RPMI7951 (cell line): ENCODE measurements around the gene RTEL1. TPM values are rescaled to one million over a fixed set of nuclear protein-coding genes. Genes with fewer than 3 reads are reported as not detected.
"Not testable (repeated sequence)": the region's sequence is repeated elsewhere in the genome, so short reads cannot be mapped to it uniquely, and the experiment has no call there.

Experiments used
- DNase-seq: peaks from one replicate; pipeline ENCODE4 v3.0.0-alpha.2; 2012; ENCODE audit warnings: low read depth
- total RNA-seq: library from RNA; depleted of rRNA; stranded (reverse); fragments of >200 nt; shearing (Covaris generic); gene quantifications from 2 replicates; pipeline ENCODE4 v1.2.3, GENCODE V29; 2014

The RTEL1 gene
- total RNA-seq, 1 experiment from 2014 or later = 18.7 TPM

DNA sequence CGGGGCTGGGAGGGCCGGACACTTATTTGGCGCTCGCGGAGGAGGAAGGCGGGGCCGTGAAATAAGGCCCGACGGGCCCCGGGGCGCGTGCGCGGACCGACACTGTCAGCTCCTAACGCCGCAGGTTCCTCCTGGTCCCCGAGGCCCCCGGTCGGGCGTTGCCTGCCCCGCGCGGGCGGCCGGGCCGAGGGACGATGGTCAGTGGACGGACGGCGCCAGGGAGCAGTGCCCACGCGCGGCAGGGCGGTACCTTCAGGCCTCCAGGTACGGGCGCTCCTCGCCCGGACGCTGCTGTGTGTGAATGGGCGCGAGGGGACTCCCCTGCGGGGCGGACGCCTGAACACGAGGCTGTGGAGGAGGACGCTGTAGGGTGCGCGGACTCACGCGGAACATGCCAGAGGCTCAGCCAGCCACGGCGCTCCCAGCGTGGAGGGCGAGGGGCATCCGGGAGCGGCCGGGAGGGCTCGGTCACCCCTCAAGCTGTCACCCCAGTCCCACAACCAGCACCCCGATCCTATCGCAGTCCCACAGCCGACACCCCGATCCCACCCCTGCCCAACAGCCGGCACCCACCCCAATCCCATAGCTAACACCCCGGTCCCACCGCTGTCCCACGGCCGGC lies 30.9 kb upstream of the RTEL1 start:
- DNase-seq = peak; percentile 95

GRCh38 chr20:63627751-63628245 lies 30.3 kb upstream of the RTEL1 start:
- no peak for DNase-seq

DNA sequence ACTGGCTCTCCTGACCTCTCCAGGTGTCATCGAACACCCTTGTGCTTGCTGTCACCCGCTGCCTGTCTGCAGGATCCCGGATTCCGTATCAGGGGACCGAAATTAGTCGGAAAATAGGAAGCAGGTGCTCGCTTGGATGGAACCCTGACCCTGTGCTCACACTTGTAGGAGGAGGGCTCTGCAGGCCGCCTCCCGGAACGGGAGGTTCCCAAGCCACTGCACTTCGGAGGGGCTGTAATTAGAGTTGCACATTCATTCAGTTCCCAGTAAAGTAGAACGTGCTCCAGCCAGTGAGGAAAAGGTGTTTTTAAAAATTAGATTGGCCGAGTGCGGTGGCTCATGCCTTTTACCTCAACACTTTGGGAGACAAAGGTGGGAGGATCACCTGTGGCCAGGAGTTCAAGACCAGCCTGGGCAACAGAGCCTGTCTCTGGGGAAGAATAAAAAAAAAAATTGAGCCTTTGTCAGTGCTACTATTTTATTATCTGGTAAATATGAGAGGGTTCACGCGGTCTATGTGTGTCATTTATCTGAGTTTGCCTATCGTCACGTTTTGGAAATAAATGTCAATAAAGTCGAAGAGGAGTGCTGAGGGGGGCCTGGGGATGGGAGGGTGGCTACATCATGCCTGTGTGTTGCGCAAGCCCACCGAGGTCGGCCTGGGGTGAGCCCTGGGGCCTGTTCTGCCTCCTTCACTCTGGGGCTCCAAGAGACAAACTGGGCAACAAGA lies 29.7 kb upstream of the RTEL1 start:
- peak; percentile 85 for DNase-seq

DNA sequence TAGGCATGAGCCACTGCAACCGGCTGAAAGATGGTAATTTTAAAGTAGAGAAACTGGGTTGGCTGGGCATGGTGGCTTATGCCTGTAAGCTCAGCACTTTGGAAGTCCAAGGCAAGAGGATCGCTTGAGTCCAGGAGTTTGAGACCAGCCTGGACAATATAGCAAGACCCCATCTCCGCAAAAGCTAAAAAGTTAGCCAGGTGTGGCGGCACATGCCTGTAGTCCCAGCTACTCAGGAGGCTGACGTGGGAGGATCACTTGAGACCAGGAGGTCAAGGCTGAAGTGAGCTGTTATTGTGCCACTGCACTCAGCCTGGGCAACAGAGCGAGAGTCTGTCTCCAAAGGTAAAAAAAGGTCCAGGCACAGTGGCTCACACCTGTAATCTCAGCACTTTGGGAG lies 27.2 kb upstream of the RTEL1 start:
- not testable (repeated sequence) for DNase-seq

GRCh38 chr20:63631426-63631825 lies 26.7 kb upstream of the RTEL1 start:
- not testable (repeated sequence) for DNase-seq

DNA sequence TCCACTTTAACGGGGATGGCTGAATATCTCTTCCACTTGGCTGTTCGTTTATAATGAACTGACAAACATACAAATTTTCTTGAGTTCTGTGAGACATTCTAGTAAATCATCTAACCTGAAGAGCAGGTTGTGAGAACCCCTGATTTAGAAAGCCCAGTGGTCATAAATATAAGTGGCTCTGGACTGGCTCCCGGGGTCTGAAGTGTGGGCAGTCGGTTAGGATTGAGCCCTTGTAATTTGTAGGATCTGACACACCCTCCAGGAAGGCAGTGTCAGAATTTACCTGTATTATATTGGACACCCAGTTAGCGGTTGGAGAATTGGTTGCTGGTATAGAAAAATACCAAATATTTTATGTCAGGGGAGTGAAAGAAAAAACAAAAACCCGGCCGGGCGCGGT lies 24.4 kb upstream of the RTEL1 start:
- DNase-seq = no peak

DNA sequence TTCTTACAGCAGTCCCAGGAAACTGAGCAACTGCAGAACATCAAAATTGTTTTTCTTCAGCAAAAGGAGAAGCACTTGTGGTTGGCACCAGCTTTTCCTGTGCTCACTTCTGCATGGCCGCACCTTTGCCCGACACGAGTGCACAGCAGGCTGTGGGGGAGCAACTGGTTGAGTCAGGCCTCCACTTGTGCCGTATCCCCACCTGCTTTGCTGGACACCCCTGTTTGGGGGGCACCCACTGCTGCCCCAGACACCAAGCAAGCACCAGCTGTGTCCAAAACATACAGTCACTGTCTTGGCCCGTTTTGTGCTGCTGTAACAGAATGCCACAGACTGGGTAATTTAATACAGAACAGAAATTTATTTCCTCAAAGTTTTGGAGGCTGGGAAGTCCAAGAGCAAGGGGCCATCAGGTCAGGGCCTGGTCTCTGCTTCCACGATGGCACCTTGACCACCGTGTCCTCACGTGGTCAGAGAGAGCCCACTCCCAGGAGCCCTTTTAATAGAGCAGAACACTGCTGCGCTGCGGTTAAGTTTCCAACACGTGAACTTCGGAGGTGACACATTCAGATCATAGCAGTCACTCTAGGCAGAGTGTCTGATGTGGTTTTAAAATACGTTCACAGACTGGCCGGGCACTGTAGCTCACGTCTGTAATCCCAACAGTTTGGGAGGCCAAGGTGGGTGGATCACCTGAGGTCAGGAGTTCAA lies 22.5 kb upstream of the RTEL1 start:
- no peak for DNase-seq

DNA sequence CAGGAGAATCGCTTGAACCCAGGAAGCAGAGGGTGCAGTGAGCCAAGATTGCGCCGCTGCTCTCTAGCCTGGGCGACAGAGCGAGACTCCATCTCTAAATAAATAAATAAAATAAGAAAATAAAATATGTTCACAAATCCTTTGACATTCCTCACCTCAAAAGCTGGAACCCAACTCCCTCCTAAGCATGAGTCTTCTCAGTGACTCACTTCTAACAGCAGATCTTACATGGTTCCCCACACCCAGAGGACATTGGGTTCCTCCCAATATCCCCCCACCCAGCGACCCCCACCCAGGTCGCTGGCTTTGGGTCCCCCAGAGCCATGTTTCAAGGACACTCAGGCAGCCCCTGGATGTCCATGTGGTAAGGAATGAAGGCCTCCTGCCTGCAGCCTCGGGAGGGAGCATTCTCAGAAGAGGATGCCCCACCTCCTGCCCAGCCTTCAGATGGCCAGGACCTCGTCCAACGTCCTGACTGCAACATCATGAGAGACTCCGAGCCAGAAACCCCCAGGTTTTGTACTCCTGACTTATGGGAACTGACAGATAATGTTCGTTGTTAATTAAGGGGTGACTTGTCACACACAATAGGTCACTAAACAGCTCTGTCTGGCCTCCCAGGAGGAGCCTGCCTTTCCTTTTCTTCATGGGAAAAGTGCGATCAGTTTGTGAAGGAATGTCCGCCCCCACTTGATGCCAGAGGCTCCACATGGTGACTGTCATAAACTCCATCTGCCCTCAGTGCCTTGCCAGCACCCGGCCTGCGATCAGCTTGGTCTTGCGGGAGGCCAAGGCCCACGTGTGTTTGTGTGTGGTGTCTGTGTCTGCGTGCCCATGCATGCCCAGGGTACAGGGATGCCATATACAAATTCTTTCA lies 21.1 kb upstream of the RTEL1 start:
- DNase-seq = no peak

DNA sequence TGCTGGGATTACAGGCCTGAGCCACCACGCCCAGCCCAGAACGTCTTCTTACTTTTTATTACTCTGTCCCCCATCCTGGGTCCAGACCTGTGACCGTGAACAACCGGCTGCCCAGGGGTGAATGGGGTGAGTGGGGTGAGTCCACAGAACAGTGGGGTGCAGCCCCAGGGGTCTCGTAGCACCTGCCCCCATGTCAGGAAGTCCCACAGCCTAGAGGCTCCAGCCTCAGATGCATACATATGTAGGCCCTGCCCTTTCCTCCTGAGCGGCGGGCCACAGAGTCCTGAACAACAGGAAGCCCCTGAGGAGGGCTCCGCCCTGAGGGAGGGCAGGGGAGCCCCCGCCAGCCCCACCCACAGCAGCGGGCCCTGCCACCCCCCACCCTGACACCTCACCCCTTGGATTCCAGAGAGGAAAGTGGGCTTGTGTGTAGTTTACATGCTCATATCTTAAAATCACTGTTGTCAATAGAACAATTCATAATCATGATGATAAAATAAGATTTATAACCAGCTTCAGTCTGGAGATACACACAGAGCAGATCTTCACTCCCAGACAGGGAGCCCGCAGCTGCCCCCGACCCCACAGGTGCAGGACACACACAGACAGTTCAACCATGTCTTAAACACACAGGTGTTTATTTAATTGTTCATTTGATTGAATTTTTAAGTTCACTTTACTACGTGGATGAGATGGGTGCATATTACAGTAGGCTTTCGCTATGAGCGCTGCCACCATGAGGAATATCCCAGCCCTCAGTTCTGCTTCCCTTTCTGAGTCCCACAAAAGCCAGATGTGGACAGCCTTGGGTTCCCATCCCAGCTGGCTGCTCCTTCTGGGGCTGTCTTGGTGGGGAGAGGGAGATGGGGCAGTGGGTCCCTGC lies 18.8 kb upstream of the RTEL1 start:
- no peak for DNase-seq

DNA sequence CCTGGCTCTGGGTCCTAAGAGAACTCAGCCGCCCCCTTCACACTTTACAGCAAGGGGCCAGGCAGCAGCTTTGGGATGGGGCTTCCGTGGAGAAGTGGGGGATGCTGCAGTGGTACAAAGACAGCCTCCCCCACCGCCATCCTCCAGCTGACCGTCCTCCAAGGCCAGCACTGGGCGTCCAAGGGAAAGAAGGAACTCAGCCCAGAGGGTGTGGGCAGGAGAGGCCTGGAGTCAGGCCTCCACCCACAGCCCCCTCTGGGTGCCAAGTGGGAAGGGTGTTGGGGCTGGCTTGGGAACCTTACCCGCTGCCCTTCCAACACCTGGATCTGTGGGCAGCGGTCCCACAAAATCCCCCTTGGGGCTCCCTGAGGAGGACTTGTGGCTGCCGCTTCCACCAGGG lies 18.0 kb upstream of the RTEL1 start:
- DNase-seq = no peak

DNA sequence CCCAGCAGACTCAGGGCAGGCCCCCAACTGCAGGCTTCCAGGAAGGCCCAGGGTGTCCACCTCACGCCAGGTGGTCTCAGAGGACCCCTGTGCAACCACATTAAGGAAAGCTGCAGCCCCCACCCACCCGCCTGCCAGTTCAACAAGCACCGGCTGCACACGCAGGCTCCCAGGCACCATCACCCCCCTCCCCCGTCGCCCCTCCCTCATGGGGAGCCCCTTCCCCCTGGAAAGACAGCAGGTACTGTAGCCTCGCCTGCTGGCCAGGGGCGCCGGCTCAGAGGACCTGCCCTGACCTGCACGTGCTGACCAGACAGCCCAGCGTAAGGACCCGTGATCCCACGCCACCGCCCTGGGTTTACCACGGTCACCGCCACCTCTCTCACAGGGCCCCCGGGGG lies 17.4 kb upstream of the RTEL1 start:
- not testable (repeated sequence) for DNase-seq

DNA sequence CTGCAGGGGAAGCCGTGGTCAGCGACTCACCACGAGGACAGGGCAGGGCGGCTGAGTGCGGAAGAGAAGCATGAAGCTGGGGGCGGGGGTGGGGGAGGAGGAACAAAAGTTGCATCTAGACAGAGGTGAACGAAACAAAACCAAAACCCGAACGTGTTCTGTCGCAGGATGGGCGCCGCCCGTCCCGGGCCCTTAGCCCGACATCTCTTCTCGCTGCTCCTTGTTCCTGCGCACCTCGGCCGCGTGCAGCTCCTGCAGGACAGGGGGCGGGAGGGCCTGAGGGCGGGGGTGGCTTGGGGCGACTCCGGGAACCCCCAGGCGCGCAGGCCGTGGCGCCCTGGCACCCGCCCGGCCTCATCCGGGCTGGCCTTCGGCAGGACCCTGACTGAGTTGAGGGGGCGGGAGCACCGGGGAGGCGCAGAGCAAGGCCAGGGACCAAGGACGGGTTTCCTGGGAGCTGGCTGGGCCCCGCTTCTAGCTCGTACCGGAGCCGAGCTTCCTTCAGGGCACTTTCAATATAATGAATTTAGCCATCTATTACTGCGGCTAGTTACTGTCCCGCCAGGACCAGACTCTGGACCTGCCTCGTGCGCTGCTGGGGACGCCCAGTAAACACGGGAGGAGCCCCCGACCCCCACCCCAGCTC lies 16.8 kb upstream of the RTEL1 start:
- DNase-seq = no peak

DNA sequence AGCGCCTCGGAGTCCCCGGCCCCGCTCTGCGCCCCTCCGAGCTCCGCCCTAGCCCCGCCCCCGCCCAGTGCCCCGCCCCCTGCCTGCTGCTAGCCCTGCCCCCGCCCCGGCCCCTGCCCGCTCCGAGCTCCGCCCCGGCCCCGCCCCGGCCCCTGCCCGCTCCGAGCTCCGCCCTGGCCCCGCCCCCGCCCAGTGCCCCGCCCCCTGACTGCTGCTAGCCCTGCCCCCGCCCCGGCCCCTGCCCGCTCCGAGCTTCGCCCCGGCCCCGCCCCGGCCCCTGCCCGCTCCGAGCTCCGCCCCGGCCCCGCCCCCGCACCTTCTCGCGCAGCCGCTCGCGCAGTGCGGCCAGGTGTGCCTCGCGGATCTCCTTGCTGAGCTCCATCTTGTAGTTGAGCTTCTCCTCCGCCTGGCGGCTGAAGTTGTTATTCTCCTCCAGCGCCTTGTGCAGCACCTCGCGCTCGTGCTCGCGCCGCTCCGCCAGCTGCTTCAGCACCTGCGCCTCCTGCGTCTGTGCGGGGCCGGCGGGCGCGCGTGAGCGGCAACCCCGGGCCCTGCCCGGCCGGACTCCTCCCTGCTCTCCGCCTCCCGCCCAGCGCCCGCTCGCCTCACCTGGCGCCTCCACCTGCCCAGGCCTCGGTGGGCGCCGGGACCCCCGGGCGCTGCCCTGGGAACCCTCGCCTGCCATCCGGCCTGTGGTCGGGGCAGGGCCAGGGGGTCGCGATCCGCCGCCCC lies 16.2 kb upstream of the RTEL1 start:
- peak; percentile 70 for DNase-seq

GRCh38 chr20:63642527-63643247 lies 15.4 kb upstream of the RTEL1 start:
- peak; percentile 39 for DNase-seq

GRCh38 chr20:63643499-63643898 lies 14.6 kb upstream of the RTEL1 start:
- no peak for DNase-seq

- no peak for DNase-seq
These were observed 14.2 kb upstream of the RTEL1 start for GRCh38 chr20:63643946-63644345.

DNA sequence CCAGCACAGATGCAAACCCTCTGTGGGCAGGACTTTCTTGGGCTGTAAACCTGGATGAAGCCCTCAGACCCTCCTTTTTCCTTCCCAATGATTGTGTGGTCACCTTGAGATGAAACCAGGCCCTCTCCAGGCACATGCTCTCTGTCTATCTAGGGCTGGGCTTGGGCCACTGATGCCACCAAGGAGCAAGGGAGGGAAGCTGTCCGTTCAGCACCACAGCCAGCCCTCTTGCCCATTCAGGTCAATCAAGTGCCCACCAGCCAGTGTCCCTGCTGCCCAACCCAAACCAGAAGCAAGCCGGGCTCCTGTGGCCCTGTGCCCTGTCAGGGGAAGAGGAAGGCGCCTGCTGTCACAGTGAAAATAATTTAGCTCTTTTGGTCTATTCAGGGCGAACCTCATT lies 12.9 kb upstream of the RTEL1 start:
- no peak for DNase-seq

DNA sequence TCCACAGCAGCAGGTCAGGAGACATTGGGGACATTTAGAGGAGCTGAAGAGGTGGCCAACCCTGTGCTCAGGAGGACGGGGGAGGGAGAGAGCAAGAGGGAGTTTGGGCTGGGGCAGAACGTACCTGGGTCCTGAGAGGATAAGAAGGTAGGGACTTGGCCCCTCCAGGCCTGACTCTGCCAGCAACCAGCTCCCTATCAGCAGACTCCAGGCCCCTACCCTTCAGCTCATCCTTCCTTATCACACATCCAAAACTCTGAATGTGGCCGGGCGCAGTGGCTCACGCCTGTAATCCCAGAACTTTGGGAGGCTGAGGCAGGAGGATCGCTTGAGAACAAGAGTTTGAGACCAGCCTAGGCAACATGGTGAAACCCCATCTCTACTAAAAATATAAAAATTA lies 9.9 kb upstream of the RTEL1 start:
- DNase-seq = no peak
